ENCODE data around the gene CNTFR. TPM values are rescaled to one million over a fixed set of nuclear protein-coding genes. Genes with fewer than 3 reads are reported as not detected.

CNTFR gene
- total and polyA plus RNA-seq, 10 of the 15 experiments (the other 5 are each of a cell fraction or from before 2014, with no cell fraction given): not detected

GRCh38 chr9:34524349-34524748, 65.2 kb downstream of the CNTFR start (continued):
- no peak for TF ChIP-seq RFX5 (IDR thresholded peaks at IDR 0.05; ENCODE audit: low read depth, low read length)

GRCh38 chr9:34522971-34523797, 66.3 kb downstream of the CNTFR start, which contains the start of gene ENHO:
ENHO (minus strand) TSS chr9:34522990; CDS start chr9:34521695, 1,295 bp downstream.
- H2AFZ ChIP-seq (ENCODE audit: control insufficient read depth, low read depth, low read length): no peak within 1 kb of the TSS
- BruUV-seq (replicated peaks): no TSS peak
- no peak for FAIRE-seq
- TF ChIP-seq SIX5 (IDR thresholded peaks at IDR 0.05; ENCODE audit: low read depth, low read length, severe bottlenecking) (no peak), NRF1 (conservative IDR thresholded peaks at IDR 0.05; ENCODE audit: low read depth, low read length) (no peak), PML (IDR thresholded peaks at IDR 0.05; ENCODE audit: low read length) (no peak), NFXL1 (IDR thresholded peaks at IDR 0.05; ENCODE audit: borderline replicate concordance) (0 out of 2 replicates have a peak, but pooled peaks have one; percentile 36), HDAC6 (IDR thresholded peaks at IDR 0.05; ENCODE audit: unreplicated experiment) (no peak), IKZF1 (conservative IDR thresholded peaks at IDR 0.05) (peak; percentile 32; the same call in 1 of the 2 replicates), NFYA (IDR thresholded peaks at IDR 0.05; ENCODE audit: borderline replicate concordance, low read depth, low read length) (no peak), ZSCAN29 (IDR thresholded peaks at IDR 0.05) (no peak), ZNF217 (IDR thresholded peaks at IDR 0.05) (peak; percentile 97), NFYB (IDR thresholded peaks at IDR 0.05; ENCODE audit: insufficient read depth, low read depth, low read length) (0 out of 2 replicates have a peak, but pooled peaks have one; percentile 17), NBN (IDR thresholded peaks at IDR 0.05) (no peak), JUNB (IDR thresholded peaks at IDR 0.05) (no peak), POLR2AphosphoS2 (IDR thresholded peaks at IDR 0.05; ENCODE audit: low read depth, low read length) (no peak), BHLHE40 (IDR thresholded peaks at IDR 0.05; ENCODE audit: borderline replicate concordance in 1 of 2, low read depth in 2 of 2, low read length in 1 of 2) (peak in 1 of 2 experiments; percentile 64; a peak in 2 of 4 replicates), NR2F1 (conservative IDR thresholded peaks at IDR 0.05) (peak; percentile 56), NFIC (IDR thresholded peaks at IDR 0.05; ENCODE audit: low read depth, low read length) (no peak), GATAD2B (conservative IDR thresholded peaks at IDR 0.05; ENCODE audit: low read depth) (0 out of 2 replicates have a peak, but pooled peaks have one; percentile 30)
- TF ChIP-seq, protein P1, sequence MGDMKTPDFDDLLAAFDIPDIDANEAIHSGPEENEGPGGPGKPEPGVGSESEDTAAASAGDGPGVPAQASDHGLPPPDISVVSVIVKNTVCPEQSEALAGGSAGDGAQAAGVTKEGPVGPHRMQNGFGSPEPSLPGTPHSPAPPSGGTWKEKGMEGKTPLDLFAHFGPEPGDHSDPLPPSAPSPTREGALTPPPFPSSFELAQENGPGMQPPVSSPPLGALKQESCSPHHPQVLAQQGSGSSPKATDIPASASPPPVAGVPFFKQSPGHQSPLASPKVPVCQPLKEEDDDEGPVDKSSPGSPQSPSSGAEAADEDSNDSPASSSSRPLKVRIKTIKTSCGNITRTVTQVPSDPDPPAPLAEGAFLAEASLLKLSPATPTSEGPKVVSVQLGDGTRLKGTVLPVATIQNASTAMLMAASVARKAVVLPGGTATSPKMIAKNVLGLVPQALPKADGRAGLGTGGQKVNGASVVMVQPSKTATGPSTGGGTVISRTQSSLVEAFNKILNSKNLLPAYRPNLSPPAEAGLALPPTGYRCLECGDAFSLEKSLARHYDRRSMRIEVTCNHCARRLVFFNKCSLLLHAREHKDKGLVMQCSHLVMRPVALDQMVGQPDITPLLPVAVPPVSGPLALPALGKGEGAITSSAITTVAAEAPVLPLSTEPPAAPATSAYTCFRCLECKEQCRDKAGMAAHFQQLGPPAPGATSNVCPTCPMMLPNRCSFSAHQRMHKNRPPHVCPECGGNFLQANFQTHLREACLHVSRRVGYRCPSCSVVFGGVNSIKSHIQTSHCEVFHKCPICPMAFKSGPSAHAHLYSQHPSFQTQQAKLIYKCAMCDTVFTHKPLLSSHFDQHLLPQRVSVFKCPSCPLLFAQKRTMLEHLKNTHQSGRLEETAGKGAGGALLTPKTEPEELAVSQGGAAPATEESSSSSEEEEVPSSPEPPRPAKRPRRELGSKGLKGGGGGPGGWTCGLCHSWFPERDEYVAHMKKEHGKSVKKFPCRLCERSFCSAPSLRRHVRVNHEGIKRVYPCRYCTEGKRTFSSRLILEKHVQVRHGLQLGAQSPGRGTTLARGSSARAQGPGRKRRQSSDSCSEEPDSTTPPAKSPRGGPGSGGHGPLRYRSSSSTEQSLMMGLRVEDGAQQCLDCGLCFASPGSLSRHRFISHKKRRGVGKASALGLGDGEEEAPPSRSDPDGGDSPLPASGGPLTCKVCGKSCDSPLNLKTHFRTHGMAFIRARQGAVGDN (IDR thresholded peaks at IDR 0.05): no peak

More at GRCh38 chr9:34522971-34523797, 66.3 kb downstream of the CNTFR start, which contains the start of gene ENHO:
- Histone ChIP-seq H3K9me3 (replicated peaks; ENCODE audit: control insufficient read depth, insufficient read depth, low read length) (no peaks in the 10 kb centered on the region), H3K36me3 (ENCODE audit: control insufficient read depth in 2 of 2, insufficient read depth in 2 of 2, low read length in 1 of 2) (no peaks in the 10 kb centered on the region), H4K20me1 (ENCODE audit: control insufficient read depth, insufficient read depth) (peaks cover 4% of the 10 kb centered on the region), H3K4me3 (no peak within 1 kb of the TSS), H3K27ac (ENCODE audit: control insufficient read depth, insufficient read depth) (no peak within 1 kb of the TSS), H3K27me3 (replicated peaks in 1 of 2; ENCODE audit: control insufficient read depth in 2 of 2, insufficient read depth in 2 of 2, low read length in 1 of 2) (peaks cover 9 to 11% of the 10 kb centered on the region in 2 experiments; a peak in 3 of 4 replicates), H3K9ac (ENCODE audit: control insufficient read depth, insufficient read depth, low read length) (no peak within 1 kb of the TSS), H3K4me1 (ENCODE audit: control insufficient read depth, insufficient read depth, low read length) (no peaks in the 10 kb centered on the region), H3K4me2 (ENCODE audit: control insufficient read depth, insufficient read depth) (peak within 1 kb of the TSS; percentile 59), H3K79me2 (ENCODE audit: control insufficient read depth, insufficient read depth, low read length) (no peaks in the 10 kb centered on the region)
- SMC1A ChIA-PET (ENCODE audit: uncharacterized antibody, unreplicated experiment): no interaction called here
- intact Hi-C loops (cut with micrococcal nuclease; ENCODE audit: unreplicated experiment) (no loop called here), in situ Hi-C loops (cut with MboI) (no loop called here)
- CTCF ChIA-PET: interaction anchor here (1.1 kb wide), 2 partner anchors 114 to 119 kb away, joined by 3 to 4 read pairs; no protein-coding TSS in a partner anchor
- RAD21 ChIA-PET (ENCODE audit: unreplicated experiment): no interaction called here
- DNase-seq (ENCODE audit: low read depth, low spot score) (no peak), ATAC-seq (peak; percentile 93)
- POLR2A ChIA-PET: no interaction called here
- 5% methylated on average over 60 of the region's 63 CpGs for WGBS (ENCODE audit: insufficient coverage, insufficient replicate concordance, low lambda C conversion rate, missing lambda C conversion rate)
